GM18861 (cell line): Measurements from ENCODE around the gene PTPRG.

Source experiments
- ATAC-seq: cut with Tn5 transposase; IDR thresholded peaks from one replicate; pipeline ENCODE4 v1.9.1; 2021; ENCODE audit not compliant: unreplicated experiment

The PTPRG gene

GRCh38 chr3:62246985-62247384 lies 685.6 kb downstream of the PTPRG start:
- ATAC-seq, result no peak

- ATAC-seq, result no peak
Observed at GRCh38 chr3:62248734-62249483, 687.5 kb downstream of the PTPRG start.

- no peak for ATAC-seq
Observed at GRCh38 chr3:62249484-62249776, 688.1 kb downstream of the PTPRG start.

GRCh38 chr3:62249855-62250543 lies 688.6 kb downstream of the PTPRG start:
- ATAC-seq, result no peak

GRCh38 chr3:62252438-62253157 lies 691.2 kb downstream of the PTPRG start:
- no peak for ATAC-seq

- ATAC-seq, result no peak
Observed at GRCh38 chr3:62253971-62254370, 692.6 kb downstream of the PTPRG start.

- no peak for ATAC-seq
Observed at GRCh38 chr3:62255758-62256157, 694.4 kb downstream of the PTPRG start.

- no peak for ATAC-seq
Observed at GRCh38 chr3:62259924-62260323, 698.6 kb downstream of the PTPRG start.

- ATAC-seq, result no peak
Observed at GRCh38 chr3:62260655-62261054, 699.3 kb downstream of the PTPRG start.

GRCh38 chr3:62261121-62261520 lies 699.8 kb downstream of the PTPRG start:
- ATAC-seq, result no peak

GRCh38 chr3:62261736-62262135 lies 700.4 kb downstream of the PTPRG start:
- ATAC-seq, result no peak

GRCh38 chr3:62265528-62265927 lies 704.2 kb downstream of the PTPRG start:
- no peak for ATAC-seq

- ATAC-seq, result no peak
Observed at GRCh38 chr3:62266668-62267283, 705.4 kb downstream of the PTPRG start.

- ATAC-seq, result no peak
Observed at GRCh38 chr3:62276658-62277180, 715.3 kb downstream of the PTPRG start.

GRCh38 chr3:62277450-62277849 lies 716.1 kb downstream of the PTPRG start:
- ATAC-seq, result no peak

- no peak for ATAC-seq
Observed at GRCh38 chr3:62277986-62278385, 716.6 kb downstream of the PTPRG start.

GRCh38 chr3:62281726-62282125 lies 720.4 kb downstream of the PTPRG start:
- no peak for ATAC-seq

- no peak for ATAC-seq
Observed at GRCh38 chr3:62284442-62284841, 723.1 kb downstream of the PTPRG start.

GRCh38 chr3:62287392-62287927 lies 726.1 kb downstream of the PTPRG start:
- ATAC-seq, result no peak

- no peak for ATAC-seq
Observed at GRCh38 chr3:62289922-62290321, 728.6 kb downstream of the PTPRG start.
